Activated CD4-positive, alpha-beta T cell treated with anti-CD3 and anti-CD28 coated beads, Interleukin-2, amount 50 U/mL, for 4 hours (primary cell): ENCODE results near the gene CDH9.
"Not testable (repeated sequence)": the region's sequence is repeated elsewhere in the genome, so short reads cannot be mapped to it uniquely, and the experiment has no call there.

Experiments used
- DNase-seq, 2 experiments: peaks; one replicate each; pipeline ENCODE4 v3.0.0-alpha.2; 2020

Gene CDH9

DNA sequence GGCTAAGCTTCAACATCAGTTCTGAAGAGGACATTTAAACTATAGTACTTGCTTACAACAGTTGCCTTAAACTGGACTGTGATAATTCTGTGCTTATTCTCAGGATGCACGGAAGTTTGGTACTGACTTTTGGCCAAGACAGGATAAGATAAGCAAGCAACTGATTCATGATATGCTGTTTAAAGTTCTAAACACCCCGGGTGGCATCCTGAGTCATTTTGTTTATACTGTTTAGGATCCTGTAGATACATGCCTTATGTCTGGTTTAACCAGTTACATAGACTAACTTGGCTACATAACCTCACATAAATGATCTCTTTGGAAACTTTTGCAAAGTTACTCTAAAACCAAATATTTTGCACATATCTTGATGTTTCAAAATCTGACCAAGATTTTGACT is 95.9 kb downstream of the CDH9 start:
- DNase-seq = no peak

DNA sequence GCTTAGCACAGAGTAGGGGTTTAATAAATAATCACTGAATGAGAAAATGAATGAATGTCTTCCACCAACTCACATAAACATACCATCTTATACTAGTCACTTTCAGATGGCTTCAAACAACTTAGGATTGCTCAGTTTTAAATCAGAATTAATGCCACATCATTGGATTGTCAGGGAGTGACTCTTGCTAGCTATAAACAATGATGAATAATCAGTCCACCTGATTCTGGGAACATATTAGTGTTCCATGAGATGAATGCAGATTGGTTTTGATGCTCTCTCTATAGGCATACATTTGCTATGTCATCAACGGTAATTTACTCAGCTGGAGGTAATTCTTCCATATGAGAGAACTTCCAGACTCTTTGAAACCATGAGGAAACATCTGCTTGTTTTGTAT is 97.4 kb downstream of the CDH9 start:
- no peak for DNase-seq

DNA sequence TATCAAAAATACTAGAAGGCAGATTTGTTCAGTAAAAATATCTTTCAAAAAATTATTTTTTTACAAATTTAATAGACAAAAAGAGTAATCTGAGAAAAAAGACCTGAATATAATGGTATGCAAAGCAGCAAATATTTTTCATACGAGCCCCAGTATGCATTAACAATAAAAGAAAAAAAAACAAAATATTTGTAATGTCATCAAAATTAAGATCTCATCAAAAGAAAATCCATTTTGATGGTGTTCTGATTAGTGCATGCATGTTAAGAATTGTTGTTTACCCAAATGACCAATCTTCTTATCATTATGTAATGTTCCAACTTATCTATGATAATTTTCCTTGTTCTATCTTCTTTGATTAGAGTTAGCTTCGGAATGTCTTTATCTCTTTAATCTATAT is 106.1 kb downstream of the CDH9 start:
- no peak for DNase-seq

DNA sequence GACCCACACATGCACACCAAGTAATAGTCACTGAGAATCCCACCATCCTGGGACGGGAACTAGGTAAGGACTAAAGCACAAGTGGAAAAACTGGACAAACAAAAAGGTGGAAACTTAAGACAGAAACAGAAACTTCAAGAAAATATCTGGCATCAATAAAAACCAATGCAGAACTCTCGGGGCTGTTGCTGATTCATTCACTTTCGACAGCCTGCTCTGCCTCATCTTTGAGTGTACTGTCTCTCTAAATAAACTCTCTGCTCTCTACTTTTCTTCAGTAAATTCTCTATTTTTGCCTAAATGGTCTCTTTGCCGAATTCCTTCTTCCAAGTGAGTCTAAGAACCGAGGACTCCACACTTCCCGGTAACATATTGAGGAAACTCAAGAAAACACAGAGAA is 116.9 kb downstream of the CDH9 start:
- DNase-seq = no peak

DNA sequence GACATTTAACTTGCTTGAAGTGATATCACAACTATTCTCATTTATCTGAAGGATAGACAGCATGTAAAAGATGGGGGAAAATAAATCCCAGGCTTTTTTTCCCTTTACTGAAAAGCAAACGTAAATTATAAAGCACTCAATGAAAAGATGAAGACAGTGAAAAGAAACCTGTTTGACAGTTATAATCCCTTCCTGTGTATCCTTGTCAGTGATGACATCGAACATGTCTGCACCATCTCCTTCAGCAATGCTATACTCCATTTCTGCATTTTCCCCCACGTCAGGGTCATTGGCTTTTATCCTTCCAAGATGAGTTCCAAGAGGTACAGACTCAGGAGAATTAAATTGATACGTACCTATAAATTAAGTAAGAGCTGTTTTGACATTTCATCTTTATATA is 134.9 kb downstream of the CDH9 start:
- no peak for DNase-seq

DNA sequence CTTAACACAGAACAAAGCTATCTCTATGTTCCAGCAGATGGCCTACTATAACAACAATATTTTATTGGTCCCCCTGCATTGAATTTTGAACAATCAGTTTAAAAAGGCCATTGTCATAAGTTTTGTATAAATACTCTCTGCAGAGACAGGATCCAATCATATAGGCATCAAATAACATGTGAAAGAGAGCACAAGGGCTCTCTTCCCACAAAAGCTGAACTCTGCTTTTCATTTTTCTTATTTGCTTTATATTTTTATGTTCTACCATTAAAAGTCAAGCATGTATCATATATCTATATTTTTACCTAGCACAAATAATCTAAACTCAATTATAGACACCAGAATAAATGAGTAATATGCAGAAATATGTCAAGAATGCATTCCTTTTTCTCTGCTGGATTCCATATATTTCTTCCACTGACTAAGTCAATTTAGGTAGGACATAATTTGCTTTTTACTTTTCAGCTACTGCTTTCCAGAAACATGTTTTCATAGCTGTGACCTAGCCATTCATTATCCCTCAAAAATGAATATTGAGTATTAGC is 143.6 kb downstream of the CDH9 start:
- DNase-seq = no peak

DNA sequence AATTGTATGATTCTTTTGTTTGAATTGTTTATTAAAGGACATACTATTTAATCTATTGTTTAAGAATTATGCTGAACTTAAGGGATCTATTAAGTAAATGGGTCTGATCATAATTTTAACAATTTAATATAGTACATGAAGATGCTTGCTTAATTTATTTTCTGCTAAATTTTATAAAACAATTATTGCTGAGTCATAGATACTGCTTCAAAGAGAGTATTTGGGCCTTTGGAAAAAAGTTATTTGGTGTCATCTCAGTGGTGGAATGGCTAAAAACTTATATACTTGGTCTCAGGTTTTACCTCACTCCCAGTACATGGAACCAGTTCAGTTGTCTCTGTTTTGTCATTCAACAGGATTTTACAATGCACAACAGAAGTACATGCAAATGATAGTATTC is 145.3 kb downstream of the CDH9 start:
- no peak for DNase-seq

DNA sequence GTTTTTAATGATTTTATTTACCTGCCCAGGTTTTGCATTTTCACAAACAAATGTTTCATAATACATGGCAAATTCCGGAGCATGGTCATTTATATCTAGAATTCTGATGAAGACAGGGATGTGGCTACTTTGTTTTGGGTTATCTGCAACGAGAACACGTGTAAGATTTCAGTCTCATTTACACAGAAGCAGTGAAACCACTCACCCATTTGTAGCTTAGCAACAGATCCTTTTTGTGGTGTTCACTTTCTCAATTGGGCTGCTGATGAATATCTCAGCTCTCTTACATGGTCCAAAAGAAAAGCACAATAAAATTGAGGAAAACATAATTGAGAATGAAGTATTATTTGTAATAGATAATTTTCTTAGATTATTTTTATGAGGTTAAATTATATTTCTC is 148.6 kb downstream of the CDH9 start:
- no peak for DNase-seq

DNA sequence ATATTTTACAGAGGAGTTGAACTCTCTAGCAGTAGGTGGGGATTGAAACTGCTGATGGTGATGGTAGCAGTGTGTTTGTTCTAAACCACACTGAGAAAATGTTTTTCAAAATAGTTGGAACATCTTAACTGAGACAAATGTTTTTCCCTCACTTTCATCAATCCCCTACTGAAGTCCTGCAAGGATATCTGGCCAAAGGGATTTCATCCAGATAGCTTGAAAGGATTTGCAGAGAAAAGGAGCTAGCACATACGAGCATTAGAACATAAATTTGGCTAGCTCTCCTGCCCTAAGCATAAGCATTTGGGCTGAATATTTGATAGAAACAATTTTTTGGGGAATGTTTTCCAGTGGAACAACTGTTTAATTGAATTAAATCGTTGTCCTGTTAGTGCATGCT is 153.9 kb downstream of the CDH9 start:
- no peak for DNase-seq

DNA sequence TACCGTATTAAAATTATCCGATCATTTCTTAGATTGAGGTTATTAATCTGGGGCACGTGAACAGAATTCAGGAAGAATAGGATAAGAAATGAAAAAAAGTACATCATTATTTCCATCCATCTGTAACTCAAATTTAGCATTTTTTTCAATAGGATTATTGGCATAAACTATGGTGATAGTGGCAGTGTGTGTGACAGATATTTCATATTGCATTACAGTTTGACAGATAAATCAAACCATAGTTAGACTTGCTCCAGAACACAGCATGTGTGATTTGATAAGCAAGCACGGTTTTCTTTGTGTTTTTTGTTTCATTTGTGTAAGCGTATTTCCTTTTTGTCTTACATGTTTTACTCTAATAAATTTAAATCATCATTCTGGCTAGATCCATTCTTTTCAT is 155.0 kb downstream of the CDH9 start:
- DNase-seq = no peak

DNA sequence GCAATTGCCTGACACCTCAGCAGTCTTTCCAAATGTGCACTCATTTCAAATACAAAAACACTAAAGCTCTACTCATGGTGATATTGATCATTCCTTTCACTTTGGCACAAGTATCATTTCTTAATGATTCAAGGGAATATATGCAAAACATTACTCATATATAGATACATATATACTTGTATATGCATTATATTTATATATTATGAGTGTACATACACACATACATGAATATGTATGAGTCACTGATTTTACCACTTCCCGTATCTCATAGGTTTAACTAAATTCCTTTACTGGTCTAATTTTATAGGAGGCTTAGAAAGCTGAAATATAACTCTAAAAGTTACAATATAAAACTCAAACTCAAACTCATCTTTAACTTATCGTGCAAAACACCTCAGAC is 156.5 kb downstream of the CDH9 start:
- no peak for DNase-seq

DNA sequence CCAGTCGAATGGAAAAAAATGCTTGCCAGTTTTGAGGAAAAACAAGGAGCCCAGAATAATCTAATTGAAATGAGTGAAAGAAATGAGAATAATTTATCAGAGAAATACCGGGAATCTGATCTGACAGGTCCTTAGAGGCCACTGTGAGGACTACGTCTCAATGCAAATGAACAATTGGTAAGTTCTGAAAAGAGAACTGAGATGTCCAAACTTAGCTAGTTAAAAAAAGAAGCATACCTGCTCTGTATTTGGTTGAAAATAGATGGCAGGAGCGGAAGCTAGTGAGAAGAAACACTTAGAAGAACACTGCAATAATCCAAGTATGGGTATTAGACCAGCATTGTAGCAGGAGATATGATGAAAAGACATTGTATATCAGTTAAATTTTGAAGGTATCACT is 161.2 kb downstream of the CDH9 start:
- no peak for DNase-seq

DNA sequence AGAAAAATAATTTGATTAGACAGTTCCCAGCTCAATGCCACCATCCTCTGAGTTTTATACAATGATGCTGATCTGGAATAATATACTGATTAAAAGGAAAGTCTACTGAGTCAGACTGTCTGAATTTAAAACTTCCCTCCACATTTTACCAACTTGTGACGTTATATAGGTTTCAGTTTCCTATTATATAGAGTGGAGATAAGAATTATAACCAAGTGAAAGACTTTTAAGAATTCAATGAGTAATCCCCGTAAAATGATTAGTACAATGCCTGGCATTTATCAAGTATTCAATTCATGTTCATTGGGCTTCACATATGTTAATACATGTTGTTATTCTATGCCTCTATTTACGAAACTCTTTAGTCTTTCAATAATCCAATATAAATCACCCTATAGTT is 166.0 kb downstream of the CDH9 start:
- DNase-seq = no peak

DNA sequence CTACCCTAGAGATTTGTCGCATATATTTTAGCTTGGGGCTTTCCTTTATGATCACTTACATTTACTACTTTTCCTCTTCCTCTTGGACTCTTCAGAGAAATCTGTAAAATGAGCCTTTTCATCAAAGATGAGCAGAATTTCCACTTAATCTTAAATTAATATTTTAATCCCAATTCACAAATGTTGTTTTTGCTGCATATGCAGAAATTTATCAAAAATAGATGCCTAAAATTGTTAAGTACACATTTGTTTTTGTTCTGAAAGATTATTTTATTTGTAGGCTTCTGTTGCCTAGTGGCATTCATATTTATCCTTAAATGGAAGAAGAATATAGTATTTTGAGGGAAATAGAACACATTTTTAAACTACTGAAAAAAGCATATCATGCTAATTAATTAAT is 168.6 kb downstream of the CDH9 start:
- DNase-seq = no peak

DNA sequence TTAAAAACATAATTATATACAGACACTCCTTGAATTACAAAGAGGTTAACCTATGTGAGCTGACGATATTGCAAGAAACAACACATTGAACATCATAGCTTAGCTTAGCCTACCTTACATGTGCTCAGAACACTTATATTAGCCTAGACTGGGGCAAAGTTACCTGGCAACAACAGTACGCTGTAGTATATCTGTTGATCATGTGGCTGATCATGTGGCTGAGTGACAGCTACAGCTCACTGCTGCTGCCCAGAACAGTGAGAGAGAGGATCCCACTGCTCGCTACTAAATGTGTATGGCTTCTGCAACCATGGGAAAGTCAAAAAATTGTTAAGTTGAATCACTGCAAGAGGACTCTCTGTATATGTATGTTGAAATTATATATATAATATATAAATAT is 169.9 kb downstream of the CDH9 start:
- no peak for DNase-seq

DNA sequence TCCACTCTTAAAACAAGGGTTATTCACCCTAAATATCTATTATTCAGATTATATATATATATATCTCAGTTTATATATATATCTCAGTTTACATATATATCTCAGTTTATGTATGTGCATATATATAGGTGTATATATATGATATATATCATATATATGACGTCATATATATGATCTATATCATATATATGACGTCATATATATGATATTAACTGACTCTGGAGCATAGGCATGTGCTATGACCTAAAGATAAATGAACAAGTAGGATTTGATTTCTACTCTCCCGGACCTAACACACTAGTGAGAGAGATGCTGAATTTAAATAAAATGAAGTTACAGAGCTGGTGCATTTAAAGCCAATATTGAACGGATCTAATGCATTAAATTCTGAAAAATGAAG is 174.3 kb downstream of the CDH9 start:
- DNase-seq = no peak

DNA sequence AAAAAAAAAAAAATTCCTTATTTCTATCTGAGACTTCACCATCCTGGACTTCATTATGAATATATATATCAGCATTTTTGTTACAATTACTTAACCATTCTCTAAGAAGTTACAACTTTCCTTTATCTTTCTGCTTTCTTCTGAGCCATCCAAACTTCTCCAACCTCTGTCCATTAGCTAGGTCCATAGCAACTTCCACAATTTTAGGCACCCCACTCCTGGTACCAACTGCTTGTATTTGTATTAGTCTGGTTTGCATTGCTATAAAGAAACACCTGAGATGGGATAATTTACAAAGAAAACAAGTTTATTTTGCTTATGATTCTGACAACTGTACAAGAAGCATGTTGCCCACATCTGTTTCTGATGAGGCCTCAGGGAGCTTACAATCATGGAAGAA is 182.1 kb downstream of the CDH9 start:
- DNase-seq = no peak

DNA sequence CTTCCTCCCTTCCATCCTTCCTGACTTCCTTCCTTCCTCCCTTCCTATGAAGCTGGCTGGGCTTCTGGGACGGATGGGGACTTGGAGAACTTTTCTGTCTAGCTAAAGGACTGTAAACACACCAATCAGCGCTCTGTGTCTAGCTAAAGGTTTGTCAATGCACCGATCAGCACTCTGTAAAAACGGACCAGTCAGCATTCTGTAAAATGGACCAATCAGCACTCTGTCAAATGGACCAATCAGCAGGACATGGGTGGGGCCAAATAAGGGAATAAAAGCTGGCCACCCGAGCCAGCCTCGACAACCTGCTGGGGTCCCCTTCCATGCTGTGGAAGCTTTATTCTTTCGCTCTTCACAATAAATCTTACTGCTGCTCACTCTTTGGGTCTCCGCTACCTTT is 185.9 kb downstream of the CDH9 start:
- not testable (repeated sequence) for DNase-seq

DNA sequence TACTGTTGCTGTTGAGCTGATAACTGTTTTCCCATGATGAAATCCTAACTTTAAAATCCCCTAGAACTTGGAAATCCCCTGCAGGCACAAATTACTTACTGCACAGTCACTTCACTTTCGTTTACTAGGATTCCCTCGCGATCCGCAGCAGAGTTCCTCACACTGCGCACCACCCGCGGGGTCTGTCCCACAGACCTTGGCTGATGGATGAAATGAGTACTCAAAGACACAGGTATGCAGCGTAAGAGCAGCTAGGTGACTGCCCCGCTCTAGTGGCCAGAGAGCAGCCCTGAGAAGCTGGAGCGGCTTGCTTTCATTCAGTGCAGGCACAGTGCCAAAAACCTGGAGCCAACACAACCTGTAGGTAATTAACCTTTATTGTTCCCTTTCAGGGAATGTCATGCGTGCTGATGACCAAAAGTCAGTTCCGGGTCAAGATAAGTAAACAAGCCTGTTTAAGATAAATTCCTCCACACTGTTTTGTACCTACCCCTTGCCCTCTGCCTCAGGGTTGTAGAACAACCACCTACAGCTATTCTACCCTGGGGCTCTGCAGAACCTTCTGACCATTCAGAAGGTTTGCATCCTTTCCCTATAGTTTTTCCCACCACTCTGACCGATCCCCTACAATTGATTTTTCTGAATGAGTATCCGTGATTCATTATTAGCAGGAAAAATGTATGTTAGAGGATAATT is 191.2 kb downstream of the CDH9 start:
- DNase-seq = no peak

DNA sequence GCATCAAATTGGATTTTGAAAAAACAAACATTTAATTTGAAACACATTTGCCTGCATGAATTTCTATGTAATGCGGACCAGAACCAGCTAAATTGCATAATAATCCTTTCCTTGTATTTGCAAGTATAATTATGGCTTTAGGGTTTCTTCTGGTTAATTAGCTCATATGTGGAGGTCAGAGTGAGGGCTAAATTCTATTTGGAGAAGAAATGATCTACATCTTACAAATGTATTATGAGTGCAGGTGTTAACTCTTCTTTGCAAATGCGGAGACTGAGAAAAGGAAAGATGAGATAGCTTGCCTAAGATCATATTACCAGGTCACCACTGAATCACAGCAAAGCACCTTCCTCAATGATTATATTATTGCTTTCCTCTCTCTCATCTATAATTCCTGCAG is 194.7 kb downstream of the CDH9 start:
- DNase-seq = no peak

DNA sequence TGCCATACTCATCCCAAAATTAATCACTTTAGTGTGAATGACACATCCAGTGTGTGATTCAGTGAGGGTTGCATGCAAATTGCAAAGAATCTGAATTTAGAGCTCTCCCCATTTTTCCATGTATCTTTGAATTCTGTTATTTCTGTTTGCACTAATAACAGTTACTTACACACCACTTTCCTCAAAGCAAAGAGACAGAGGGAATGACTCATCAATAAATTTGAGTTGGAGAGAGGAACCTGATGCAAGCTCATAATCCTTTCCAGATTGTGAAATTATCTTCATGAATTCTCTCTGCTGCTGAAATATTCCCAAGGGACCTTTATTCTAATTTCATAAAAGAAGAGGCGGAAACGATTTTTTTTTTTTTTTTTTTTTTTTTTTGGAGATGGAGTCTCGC is 204.8 kb downstream of the CDH9 start:
- no peak for DNase-seq
